Stimulated activated CD4-positive, alpha-beta T cell treated with anti-CD3 and anti-CD28 coated beads, TNF-alpha, amount 100 ng/mL, for 1 hour (primary cell): ENCODE measurements around the gene MTMR1.

Source experiments
- DNase-seq, 3 donors: peaks; one replicate each; pipeline ENCODE4 v3.0.0-alpha.2; 2020; ENCODE audit warnings: low read depth in 3 of 3, low spot score in 1 of 3

The MTMR1 gene

GRCh38 chrX:150761819-150762216 lies 68.6 kb downstream of the MTMR1 start:
- no peak for DNase-seq

- no peak for DNase-seq
Observed at GRCh38 chrX:150762258-150763165, 69.3 kb downstream of the MTMR1 start.

DNA sequence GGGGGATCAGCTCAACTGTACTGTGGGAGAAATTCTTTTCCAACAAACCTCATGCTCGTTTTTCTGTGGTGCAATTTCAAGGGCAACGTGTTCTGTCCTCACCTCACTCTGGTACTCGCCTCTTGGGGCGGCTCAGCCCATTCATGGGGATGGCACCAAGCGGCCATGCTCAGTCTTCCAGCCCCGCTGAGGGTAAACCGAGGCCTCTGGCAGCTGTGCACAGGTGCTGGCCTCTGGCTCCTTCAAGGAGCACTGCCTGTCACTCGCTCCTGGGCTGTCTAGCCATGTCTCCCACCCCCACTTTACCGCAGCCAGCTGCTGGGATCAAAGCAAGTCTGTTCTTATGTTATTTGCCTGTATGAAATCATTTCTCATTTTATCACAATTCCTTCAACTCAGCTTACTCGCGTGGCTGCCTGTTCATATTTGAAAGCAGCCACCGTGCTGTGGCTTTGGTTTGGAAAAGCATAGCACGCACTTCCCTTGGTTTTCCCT lies 70.2 kb downstream of the MTMR1 start:
- DNase-seq: no peak

GRCh38 chrX:150763810-150764209 lies 70.6 kb downstream of the MTMR1 start:
- DNase-seq: no peak

- DNase-seq: no peak
Observed at GRCh38 chrX:150765237-150765636, 72.0 kb downstream of the MTMR1 start.

- DNase-seq: no peak
Observed at GRCh38 chrX:150765782-150766350, 72.7 kb downstream of the MTMR1 start.

DNA sequence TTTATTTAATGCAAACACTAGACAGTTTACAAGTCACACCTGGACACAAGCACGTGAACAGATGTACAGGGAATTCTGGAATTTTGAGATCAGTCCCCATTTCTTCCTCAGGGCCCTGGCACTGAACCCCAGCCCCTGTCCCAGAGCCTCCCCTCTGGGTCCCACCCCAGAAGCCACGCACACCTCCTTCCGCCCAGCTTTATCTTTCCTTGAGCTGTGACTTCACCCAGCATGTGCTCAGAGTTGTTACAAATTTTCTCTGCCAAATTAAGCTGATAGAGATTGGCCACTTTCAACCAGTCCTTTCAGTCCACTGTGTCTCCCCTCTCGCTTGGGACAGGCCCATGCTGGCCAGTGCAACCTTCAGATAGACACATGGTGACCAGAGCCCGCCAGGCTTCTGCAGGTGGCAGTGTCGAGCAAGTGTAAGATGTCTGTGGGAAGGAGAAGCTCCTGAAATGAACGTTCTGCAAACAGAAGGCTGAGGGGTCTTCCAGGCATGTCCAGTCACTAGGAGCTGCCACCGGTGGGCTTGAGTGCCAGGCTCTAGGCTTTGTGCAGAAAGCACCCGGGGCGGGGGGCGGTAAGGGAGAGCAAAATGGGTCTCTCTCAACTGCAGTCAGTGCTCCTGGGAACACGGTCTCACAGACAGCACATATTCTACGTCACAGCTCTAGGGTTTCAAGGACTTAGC lies 73.3 kb downstream of the MTMR1 start:
- no peak for DNase-seq

DNA sequence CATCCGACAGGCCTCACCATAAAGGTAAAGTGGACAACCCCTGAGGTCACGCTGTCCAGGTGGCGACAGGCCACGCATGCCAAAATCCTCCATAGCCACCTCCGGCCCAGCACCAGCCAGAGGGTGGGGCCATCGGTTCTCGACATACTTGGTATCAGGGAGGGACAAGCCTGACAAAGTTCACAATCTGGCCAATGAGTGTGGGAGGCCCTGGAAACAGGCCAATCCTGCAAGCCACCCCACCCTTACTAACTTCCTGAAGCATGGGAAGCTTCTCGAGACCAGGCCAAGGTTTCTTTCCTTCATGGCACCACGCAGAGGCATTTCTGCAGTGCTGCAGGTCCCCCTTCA lies 73.8 kb downstream of the MTMR1 start:
- DNase-seq: no peak

DNA sequence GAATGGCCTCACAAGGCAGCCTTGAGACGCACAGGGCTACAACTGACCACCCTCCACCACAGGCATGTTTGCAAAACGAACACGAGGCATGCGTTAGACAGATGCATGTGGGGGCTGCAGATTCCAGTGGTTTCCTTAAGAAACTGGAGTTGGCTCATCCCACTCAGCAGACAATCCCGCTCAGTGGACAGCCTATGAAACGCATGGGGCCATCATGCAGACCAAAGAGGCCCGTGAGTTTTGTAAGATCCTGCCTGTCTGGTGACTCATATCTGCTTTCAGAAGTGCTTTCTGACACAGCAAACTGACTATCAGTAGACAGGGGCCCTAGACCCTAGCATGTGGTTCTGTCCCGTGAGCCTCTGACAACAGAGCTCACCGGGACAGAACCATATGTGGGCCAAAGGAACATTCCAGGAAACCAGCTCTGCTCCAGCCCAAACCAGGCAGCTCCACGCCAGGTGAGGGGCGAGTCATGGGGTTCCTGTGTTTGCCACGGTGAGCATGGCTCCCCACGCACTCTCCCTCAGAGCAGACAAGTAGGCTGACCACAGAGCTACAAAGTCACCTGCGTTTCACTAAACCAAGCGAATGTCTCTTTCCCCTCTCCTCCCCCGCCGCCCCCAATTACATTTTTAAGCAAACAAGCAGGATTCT lies 74.4 kb downstream of the MTMR1 start:
- no peak for DNase-seq

GRCh38 chrX:150768132-150768485 lies 74.9 kb downstream of the MTMR1 start:
- no peak for DNase-seq

DNA sequence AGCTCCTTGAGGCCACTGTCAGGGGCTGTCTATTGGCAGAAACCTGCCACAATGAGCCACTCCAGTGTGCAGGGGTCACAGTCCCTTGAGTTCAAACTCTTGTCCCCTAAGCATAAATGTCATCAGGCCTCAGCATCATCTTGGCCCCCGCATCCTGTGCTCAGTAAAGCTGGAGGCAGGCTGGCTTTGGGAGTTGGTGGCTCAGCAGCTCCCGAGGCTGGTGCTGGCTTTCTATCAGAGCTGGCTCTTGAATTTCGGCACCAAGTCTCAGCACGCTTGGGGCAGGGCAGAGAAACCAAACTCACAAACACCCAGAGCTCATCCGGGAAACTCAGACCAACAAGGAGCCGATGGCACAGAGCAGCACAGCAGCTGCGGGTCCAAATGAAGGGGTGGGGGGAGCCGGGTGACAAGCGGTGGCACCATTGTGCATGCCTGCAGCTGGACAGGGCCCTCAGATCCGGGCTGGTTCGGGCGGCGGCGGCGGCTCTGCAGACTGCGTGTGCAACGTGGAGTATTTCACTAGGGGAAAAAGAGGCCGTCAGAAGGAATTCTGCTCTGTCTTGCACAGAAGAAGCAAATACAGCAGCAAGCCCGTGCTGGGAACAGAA lies 75.5 kb downstream of the MTMR1 start:
- no peak for DNase-seq

GRCh38 chrX:150769408-150769807 lies 76.2 kb downstream of the MTMR1 start:
- DNase-seq: no peak

DNA sequence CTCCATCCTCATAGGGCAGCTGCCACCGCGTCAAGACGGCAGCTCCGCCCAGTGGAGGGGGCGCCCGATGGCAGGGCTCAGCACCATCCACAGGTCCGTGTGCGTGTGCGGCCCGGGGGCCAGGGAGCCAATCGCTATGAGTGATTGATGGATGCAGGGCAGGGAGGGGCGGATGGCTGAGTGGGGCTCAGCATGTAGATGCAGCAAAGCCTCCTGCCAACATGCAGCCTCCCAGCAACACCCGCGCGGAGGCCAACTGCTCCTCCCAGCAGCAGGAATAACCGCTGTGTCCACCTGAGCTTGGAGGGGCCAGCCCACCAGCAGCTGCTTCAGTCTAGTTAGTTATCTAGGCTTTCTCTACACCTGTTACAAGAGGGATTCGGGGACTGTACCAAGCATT lies 77.4 kb downstream of the MTMR1 start:
- DNase-seq: no peak

GRCh38 chrX:150771116-150771515 lies 77.9 kb downstream of the MTMR1 start:
- no peak for DNase-seq

DNA sequence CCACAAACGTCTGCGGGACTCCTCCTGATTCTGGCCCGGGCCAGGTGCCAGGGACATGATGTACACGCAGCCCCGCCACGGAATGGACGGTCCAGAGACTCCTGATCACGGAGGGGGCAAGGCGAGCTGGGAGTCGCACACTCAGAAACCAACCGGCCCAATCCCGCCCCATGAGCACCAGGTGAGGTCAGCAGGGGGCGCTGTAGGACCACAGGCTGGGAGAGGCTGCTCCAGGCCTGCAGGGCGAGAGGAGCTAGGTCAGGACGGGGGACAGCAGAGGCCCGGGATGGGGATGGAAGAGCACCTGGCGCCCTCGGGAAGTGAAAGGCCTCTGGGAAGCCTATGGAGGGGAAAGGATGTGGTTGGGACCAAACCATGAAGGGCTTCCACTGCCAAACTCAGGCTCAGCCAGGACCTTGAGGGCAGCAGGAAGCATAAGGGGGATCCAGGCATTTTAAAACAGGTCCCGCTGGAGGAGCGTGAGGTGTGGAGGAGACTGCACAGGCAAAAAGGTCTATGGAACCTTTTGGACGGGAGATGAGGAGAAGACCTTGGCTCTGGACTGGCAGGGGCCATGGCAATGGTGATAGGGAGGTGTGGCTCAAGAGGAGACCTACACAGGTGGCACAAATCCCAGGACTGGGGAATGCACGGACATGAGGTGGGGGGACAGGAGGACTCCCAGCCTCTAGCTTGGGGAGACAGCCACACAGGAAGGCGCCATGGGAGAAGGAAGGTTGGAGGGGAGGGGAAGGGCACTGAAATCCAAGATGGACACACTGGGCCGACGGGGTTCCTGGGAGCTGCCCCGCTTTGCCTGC lies 79.2 kb downstream of the MTMR1 start:
- DNase-seq: peak; percentile 11 to 75 (median 46)

DNA sequence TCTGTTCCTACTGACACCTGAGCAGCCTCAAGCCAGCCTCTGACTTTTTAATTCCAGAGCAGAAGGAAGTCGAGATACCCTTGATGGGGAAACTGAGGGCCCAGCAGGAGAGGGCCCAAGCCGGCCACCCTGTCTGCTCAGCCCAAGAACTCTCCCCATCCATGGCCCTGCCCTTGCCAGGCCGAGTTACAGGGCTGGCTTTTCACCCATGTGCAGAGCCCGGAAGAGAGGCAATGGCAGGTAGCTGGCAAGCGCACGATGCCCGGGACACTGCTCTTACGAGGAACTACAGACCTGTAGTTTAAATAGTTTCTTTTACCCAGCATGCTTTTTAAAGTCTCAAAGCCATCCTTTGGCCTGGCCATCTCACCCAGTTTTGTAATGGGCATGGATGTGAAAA lies 79.9 kb downstream of the MTMR1 start:
- no peak for DNase-seq

- DNase-seq: no peak
Observed at GRCh38 chrX:150773634-150774033, 80.4 kb downstream of the MTMR1 start.

GRCh38 chrX:150774798-150775568 lies 81.8 kb downstream of the MTMR1 start:
- no peak for DNase-seq

- no peak for DNase-seq
Observed at GRCh38 chrX:150775569-150776350, 82.6 kb downstream of the MTMR1 start.
